GM12878 (cell line): Measurements from ENCODE around the gene CCDC88C. TPM values are rescaled to one million over a fixed set of nuclear protein-coding genes. Genes with fewer than 3 reads are reported as not detected.
A peak's percentile ranks its signal among the peaks of the same experiment; 100 is the strongest.

ENCODE experiments used
- ATF7 ChIP-seq: fragments of 450-650 bp; IDR thresholded peaks from 2 replicates; pipeline ENCODE4 v1.6.1; 2016; ENCODE audit warnings: low read depth, mild to moderate bottlenecking
- BRCA1 ChIP-seq: IDR thresholded peaks from 2 replicates; pipeline ENCODE4 v1.6.1; 2011; ENCODE audit warnings: low read depth, low read length, improper control_type of control experiment
- FOXK2 ChIP-seq: fragments of 450-650 bp; IDR thresholded peaks from 2 replicates; pipeline ENCODE4 v1.6.1; 2017; ENCODE audit warnings: mild to moderate bottlenecking, moderate library complexity
- KAT2A ChIP-seq: conservative IDR thresholded peaks from 2 replicates; pipeline ENCODE4 v1.6.1; 2011; ENCODE audit warnings: low read depth, low read length; ENCODE audit not compliant: control insufficient read depth
- MTA2 ChIP-seq: fragments of 450-650 bp; IDR thresholded peaks from 2 replicates; pipeline ENCODE4 v1.6.1; 2016; ENCODE audit warnings: low read depth, mild to moderate bottlenecking, moderate library complexity
- MTA3 ChIP-seq: IDR thresholded peaks from 2 replicates; pipeline ENCODE4 v1.6.1; 2012; ENCODE audit warnings: low read length, inconsistent platforms, borderline replicate concordance
- NR2F1 ChIP-seq: fragments of 450-650 bp; conservative IDR thresholded peaks from 2 replicates; pipeline ENCODE4 v1.6.1; 2017; ENCODE audit warnings: mild to moderate bottlenecking
- POLR2AphosphoS2 ChIP-seq: IDR thresholded peaks from 2 replicates; pipeline ENCODE4 v1.6.1; 2011; ENCODE audit warnings: low read depth, mild to moderate bottlenecking, low read length, improper control_type of control experiment, moderate library complexity
- STAT1 ChIP-seq: fragments of 450-650 bp; conservative IDR thresholded peaks from 2 replicates; pipeline ENCODE4 v1.6.1; 2014; ENCODE audit warnings: antibody characterized with exemption, mild to moderate bottlenecking
- TARDBP ChIP-seq: IDR thresholded peaks from 2 replicates; pipeline ENCODE4 v1.6.1; 2016; ENCODE audit warnings: borderline replicate concordance
- TBL1XR1 ChIP-seq: IDR thresholded peaks from 2 replicates; pipeline ENCODE4 v1.6.1; 2012; ENCODE audit warnings: low read depth, low read length, improper control_type of control experiment
- ZBED1 ChIP-seq: IDR thresholded peaks from 2 replicates; pipeline ENCODE4 v1.6.1; 2016; ENCODE audit warnings: borderline replicate concordance
- polyA plus RNA-seq, 11 experiments: library from polyadenylated mRNA; depleted of rRNA in 4 of 11; unstranded in 6 of 11; stranded (reverse) in 5 of 11; fragments of >200 nt; fragmentation: Nextera tagmentation in 4 of 11; fragmentation: Illumina TruSeq in 1 of 11; extraction: Ambion mirVana in 4 of 11; extraction: Trizol in 1 of 11; gene quantifications; 1 replicate in 1 of 11; 2 replicates in 10 of 11; pipeline versions ENCODE4 v1.2.1 to v1.2.3, GENCODE V29; 2011 to 2016; ENCODE audit warnings: inconsistent platforms in 2 of 11, missing spikeins in 2 of 11, low read depth in 1 of 11
- total RNA-seq, 4 experiments: library from RNA; depleted of rRNA in 3 of 4; stranded (reverse); fragments of >200 nt in 3 of 4; fragmentation: Illumina TruSeq in 1 of 4; extraction: Trizol in 1 of 4; gene quantifications; 2 replicates each; pipeline versions ENCODE4 v1.2.1 to v1.2.3, GENCODE V29; 2013 to 2021
- TF ChIP-seq, protein P1 (sequence below): IDR thresholded peaks from 2 replicates; pipeline ENCODE4 v1.6.1; 2011; ENCODE audit warnings: mild to moderate bottlenecking, low read depth, low read length, moderate library complexity; ENCODE audit not compliant: insufficient replicate concordance
- TF ChIP-seq, protein P2 (sequence below): fragments of 450-650 bp; formaldehyde crosslinking; IDR thresholded peaks from 2 replicates; pipeline ENCODE4 v1.4.0; 2022; ENCODE audit warnings: mild to moderate bottlenecking, moderate library complexity
- TF ChIP-seq, protein P3 (sequence below): fragments of 450-650 bp; IDR thresholded peaks from 2 replicates; pipeline ENCODE4 v1.6.1; 2016; ENCODE audit warnings: mild to moderate bottlenecking
- TF ChIP-seq, protein P4 (sequence below): IDR thresholded peaks from 2 replicates; pipeline ENCODE4 v1.6.1; 2011; ENCODE audit warnings: low read depth, low read length, improper control_type of control experiment, borderline replicate concordance
- TF ChIP-seq, protein P5 (sequence below): fragments of 450-650 bp; IDR thresholded peaks from 2 replicates; pipeline ENCODE4 v1.6.1; 2017; ENCODE audit warnings: mild to moderate bottlenecking, moderate library complexity

Gene CCDC88C
- total and polyA plus RNA-seq, 10 of the 15 experiments (the other 5 are each of a cell fraction or from before 2014, with no cell fraction given) = 4.0 to 79.6 (median 36.6) TPM

DNA sequence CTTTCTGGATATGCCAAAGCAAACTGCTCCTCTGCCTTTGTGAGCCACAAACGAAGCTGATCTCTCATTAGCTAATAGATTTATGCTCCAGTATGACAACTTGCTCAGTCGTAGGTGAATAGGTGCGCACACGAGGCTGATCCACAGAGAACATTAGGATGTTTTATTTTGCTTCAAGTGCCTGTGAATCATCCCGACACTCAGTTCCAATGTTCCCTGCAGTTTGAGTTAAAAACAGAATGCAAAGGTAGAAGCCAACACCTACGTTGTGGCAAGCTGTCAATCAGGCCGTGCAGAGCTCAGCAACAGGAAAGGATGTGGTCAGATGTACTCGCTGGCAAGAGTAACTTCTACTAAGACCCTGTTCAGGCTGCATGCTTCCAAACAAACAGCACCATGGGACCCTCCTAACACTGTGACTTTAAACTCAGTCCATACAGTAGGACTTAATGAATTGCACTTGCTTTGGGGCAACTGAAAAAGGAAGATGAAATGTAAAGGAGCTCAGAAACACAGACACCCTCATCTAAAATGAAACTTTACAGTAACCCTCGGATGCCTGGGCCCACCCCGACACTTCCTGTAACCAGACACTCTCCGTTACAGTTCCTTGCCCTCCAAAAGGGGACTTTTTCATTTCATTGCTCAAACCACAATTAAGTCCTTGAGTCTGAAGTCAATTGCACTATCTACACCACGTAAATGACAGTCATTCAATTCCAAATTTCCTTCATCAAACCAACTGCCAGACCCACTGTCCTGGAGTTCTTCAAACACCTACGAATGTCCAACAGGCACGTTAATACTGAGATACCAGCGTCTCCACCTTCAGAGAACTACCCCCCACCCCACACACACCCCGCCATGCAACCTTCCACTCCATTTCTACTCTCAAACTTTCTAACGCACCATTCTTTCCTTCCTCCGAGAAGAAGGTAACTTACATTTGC lies 1.6 kb downstream of the CCDC88C start (continued):
- TF ChIP-seq, protein P1, sequence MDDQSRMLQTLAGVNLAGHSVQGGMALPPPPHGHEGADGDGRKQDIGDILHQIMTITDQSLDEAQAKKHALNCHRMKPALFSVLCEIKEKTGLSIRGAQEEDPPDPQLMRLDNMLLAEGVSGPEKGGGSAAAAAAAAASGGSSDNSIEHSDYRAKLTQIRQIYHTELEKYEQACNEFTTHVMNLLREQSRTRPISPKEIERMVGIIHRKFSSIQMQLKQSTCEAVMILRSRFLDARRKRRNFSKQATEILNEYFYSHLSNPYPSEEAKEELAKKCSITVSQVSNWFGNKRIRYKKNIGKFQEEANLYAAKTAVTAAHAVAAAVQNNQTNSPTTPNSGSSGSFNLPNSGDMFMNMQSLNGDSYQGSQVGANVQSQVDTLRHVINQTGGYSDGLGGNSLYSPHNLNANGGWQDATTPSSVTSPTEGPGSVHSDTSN = peak; percentile 95
- TF ChIP-seq, protein P2, sequence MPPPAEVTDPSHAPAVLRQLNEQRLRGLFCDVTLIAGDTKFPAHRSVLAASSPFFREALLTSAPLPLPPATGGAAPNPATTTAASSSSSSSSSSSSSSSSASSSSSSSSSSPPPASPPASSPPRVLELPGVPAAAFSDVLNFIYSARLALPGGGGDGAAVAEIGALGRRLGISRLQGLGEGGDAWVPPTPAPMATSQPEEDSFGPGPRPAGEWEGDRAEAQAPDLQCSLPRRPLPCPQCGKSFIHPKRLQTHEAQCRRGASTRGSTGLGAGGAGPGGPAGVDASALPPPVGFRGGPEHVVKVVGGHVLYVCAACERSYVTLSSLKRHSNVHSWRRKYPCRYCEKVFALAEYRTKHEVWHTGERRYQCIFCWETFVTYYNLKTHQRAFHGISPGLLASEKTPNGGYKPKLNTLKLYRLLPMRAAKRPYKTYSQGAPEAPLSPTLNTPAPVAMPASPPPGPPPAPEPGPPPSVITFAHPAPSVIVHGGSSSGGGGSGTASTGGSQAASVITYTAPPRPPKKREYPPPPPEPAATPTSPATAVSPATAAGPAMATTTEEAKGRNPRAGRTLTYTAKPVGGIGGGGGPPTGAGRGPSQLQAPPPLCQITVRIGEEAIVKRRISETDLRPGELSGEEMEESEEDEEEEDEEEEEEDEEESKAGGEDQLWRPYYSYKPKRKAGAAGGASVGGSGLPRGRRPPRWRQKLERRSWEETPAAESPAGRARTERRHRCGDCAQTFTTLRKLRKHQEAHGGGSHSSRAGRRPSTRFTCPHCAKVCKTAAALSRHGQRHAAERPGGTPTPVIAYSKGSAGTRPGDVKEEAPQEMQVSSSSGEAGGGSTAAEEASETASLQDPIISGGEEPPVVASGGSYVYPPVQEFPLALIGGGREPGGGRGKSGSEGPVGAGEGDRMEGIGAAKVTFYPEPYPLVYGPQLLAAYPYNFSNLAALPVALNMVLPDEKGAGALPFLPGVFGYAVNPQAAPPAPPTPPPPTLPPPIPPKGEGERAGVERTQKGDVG (CRISPR knock-in tag) = no peak
- TF ChIP-seq MTA2 (peak; percentile 71), TARDBP (no peak; the same call in 1 of the 2 replicates), FOXK2 (no peak), KAT2A (no peak), MTA3 (0 out of 2 replicates have a peak, but pooled peaks have one; percentile 25), NR2F1 (peak; percentile 8; the same call in 1 of the 2 replicates), ATF7 (peak; percentile 75), POLR2AphosphoS2 (no peak), ZBED1 (peak; percentile 69; the same call in 1 of the 2 replicates), BRCA1 (no peak), TBL1XR1 (peak; percentile 38; the same call in 1 of the 2 replicates), STAT1 (no peak)
- TF ChIP-seq, protein P3, sequence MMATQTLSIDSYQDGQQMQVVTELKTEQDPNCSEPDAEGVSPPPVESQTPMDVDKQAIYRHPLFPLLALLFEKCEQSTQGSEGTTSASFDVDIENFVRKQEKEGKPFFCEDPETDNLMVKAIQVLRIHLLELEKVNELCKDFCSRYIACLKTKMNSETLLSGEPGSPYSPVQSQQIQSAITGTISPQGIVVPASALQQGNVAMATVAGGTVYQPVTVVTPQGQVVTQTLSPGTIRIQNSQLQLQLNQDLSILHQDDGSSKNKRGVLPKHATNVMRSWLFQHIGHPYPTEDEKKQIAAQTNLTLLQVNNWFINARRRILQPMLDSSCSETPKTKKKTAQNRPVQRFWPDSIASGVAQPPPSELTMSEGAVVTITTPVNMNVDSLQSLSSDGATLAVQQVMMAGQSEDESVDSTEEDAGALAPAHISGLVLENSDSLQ = peak; percentile 98
- TF ChIP-seq, protein P4, sequence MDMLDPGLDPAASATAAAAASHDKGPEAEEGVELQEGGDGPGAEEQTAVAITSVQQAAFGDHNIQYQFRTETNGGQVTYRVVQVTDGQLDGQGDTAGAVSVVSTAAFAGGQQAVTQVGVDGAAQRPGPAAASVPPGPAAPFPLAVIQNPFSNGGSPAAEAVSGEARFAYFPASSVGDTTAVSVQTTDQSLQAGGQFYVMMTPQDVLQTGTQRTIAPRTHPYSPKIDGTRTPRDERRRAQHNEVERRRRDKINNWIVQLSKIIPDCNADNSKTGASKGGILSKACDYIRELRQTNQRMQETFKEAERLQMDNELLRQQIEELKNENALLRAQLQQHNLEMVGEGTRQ = no peak; the same call in 1 of the 2 replicates
- TF ChIP-seq, protein P5, sequence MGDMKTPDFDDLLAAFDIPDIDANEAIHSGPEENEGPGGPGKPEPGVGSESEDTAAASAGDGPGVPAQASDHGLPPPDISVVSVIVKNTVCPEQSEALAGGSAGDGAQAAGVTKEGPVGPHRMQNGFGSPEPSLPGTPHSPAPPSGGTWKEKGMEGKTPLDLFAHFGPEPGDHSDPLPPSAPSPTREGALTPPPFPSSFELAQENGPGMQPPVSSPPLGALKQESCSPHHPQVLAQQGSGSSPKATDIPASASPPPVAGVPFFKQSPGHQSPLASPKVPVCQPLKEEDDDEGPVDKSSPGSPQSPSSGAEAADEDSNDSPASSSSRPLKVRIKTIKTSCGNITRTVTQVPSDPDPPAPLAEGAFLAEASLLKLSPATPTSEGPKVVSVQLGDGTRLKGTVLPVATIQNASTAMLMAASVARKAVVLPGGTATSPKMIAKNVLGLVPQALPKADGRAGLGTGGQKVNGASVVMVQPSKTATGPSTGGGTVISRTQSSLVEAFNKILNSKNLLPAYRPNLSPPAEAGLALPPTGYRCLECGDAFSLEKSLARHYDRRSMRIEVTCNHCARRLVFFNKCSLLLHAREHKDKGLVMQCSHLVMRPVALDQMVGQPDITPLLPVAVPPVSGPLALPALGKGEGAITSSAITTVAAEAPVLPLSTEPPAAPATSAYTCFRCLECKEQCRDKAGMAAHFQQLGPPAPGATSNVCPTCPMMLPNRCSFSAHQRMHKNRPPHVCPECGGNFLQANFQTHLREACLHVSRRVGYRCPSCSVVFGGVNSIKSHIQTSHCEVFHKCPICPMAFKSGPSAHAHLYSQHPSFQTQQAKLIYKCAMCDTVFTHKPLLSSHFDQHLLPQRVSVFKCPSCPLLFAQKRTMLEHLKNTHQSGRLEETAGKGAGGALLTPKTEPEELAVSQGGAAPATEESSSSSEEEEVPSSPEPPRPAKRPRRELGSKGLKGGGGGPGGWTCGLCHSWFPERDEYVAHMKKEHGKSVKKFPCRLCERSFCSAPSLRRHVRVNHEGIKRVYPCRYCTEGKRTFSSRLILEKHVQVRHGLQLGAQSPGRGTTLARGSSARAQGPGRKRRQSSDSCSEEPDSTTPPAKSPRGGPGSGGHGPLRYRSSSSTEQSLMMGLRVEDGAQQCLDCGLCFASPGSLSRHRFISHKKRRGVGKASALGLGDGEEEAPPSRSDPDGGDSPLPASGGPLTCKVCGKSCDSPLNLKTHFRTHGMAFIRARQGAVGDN = peak; percentile 42; the same call in 1 of the 2 replicates
